ENCODE data around the gene HS3ST5.

The HS3ST5 gene

DNA sequence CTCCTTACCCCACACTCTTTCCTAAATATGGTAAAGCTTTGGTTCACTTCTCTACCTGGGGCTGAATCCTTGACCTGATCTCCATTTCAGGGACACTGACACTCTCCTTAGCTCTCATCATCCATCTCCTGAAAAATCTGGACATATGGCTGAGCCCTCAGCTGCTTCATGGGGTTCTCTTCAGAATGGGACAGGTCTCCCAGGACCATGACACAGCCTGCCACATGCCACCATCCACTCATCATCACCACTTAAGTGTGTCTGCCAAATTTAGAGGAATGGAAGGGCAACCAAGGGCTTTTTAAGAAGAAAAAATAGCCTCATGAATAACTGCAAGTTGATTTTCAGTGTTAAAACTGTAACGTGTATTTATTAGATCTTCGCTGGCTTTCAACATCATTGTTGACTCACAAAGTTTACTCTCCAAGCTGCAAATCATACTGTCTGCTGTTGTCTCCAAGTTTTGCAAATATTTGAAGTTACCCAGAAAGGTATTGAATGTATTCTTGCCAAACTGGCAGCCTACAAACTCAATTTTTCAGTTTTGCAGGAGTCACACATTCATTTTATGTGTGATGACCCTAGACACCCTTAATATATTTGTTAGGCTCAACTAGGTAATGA, 41.1 kb downstream of the HS3ST5 start:
- ChIA-PET POLR2A (no interaction called here), CTCF (interaction anchor here (1.6 to 6.6 kb wide), 3 partner anchors 10 to 307 kb away, joined by 4 to 134 read pairs (median 4); no protein-coding TSS in a partner anchor)
- H3K4me3 ChIP-seq (ENCODE audit: low read depth, low read length): no peak overlapping the region
- TF ChIP-seq, protein P1, sequence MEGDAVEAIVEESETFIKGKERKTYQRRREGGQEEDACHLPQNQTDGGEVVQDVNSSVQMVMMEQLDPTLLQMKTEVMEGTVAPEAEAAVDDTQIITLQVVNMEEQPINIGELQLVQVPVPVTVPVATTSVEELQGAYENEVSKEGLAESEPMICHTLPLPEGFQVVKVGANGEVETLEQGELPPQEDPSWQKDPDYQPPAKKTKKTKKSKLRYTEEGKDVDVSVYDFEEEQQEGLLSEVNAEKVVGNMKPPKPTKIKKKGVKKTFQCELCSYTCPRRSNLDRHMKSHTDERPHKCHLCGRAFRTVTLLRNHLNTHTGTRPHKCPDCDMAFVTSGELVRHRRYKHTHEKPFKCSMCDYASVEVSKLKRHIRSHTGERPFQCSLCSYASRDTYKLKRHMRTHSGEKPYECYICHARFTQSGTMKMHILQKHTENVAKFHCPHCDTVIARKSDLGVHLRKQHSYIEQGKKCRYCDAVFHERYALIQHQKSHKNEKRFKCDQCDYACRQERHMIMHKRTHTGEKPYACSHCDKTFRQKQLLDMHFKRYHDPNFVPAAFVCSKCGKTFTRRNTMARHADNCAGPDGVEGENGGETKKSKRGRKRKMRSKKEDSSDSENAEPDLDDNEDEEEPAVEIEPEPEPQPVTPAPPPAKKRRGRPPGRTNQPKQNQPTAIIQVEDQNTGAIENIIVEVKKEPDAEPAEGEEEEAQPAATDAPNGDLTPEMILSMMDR (IDR thresholded peaks at IDR 0.05; ENCODE audit: insufficient read depth, low read length, missing control alignments): no peak
- DNase-seq (ENCODE audit: low read depth, low spot score): no peak

DNA sequence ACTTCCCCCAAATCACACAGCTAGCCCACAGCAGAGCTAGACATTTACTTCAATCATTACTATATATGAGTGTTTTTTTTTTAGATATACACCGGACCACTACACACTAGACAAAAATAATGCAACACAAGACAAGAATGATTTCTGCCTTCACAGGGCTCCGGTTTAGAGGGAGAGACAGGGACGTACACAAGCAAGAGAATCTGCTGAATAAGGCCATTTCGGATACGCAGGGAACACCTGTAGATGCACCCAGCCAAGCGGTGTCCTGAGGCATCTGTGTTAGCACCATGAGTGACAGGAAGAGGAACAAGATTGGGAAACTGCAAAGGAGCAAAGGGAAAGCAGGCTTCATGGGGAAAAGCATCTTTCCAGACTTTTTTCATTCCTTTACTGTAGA, 45.7 kb downstream of the HS3ST5 start:
- ChIA-PET CTCF (no interaction called here), POLR2A (no interaction called here)
- H3K4me3 ChIP-seq (ENCODE audit: low read depth, low read length): no peak overlapping the region
- TF ChIP-seq, protein P1 (IDR thresholded peaks at IDR 0.05; ENCODE audit: insufficient read depth, low read length, missing control alignments): no peak
- no peak for DNase-seq (ENCODE audit: low read depth, low spot score)

DNA sequence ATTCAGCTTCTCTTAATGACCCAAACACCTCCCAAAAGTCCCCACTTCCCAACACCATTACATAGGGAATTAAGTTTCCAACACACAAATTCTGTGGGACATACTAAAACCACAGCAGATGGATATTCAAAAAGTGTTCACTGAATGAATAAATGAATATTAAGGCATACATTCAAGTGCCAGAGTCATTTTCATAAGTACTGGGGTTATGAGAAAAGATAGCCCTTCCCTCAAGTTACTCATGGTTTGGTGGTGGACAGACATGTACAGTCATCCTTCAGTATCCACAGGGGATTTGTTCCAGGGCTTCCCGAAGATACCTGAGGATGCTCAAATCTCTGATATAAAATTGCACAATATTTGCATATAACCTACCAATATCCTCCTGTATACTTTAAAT, 50.4 kb downstream of the HS3ST5 start:
- H3K4me3 ChIP-seq (ENCODE audit: low read depth, low read length): no peak overlapping the region
- ChIA-PET CTCF (interaction anchor here (1.4 to 1.8 kb wide), 3 partner anchors 10 to 298 kb away, joined by 3 to 7 read pairs (median 4); no protein-coding TSS in a partner anchor), POLR2A (no interaction called here)
- no peak for DNase-seq (ENCODE audit: low read depth, low spot score)
- TF ChIP-seq, protein P1 (IDR thresholded peaks at IDR 0.05; ENCODE audit: insufficient read depth, low read length, missing control alignments): no peak

DNA sequence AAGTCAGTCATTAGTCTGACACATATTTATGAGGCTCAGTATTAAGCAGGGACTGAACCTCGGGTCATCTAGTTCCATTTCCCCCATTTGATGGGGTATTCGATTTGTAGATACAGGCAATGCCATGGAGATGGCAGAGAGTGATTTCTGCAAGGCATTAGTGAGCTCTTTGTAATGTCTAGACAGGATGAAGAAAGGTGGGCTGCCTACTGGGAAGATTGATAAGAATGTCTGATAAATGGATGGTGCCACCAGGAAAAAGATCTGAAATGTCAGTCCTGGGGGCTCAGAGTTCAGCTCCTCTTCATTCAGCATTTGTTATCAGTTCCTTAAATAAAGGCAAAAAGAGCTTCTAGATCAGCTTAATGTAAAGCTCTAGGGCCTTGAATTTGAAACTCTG, 51.4 kb downstream of the HS3ST5 start:
- no peak for DNase-seq (ENCODE audit: low read depth, low spot score)
- H3K4me3 ChIP-seq (ENCODE audit: low read depth, low read length): no peak overlapping the region
- CTCF ChIA-PET: interaction anchor here (1.4 to 1.8 kb wide), 3 partner anchors 11 to 297 kb away, joined by 3 to 7 read pairs (median 4); no protein-coding TSS in a partner anchor
- TF ChIP-seq, protein P1 (IDR thresholded peaks at IDR 0.05; ENCODE audit: insufficient read depth, low read length, missing control alignments): no peak
- POLR2A ChIA-PET: no interaction called here

DNA sequence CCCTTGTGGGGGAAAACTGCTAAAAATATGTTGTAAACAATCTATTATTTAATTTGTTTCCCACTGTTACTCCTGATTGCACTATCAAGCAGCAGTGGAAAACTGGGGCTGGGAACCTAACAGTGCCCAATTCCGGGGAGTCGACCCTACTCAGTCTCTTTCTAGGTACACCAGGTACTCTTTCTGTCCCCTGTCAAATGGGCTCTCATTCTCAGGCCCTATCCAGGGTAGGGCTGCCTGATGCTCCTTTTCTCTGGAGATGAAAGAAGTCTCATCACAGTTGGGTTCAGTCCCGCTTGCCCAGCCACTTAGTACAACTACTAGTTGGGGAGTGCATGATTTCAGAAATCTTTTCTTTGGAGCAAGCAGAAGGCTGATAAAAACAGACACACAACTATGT, 52.0 kb downstream of the HS3ST5 start:
- TF ChIP-seq, protein P1 (IDR thresholded peaks at IDR 0.05; ENCODE audit: insufficient read depth, low read length, missing control alignments): no peak
- no peak overlapping the region for H3K4me3 ChIP-seq (ENCODE audit: low read depth, low read length)
- ChIA-PET POLR2A (no interaction called here), CTCF (interaction anchor here (1.4 kb wide), 1 partner anchor 297 kb away, joined by 3 read pairs; no protein-coding TSS in a partner anchor)
- no peak for DNase-seq (ENCODE audit: low read depth, low spot score)

DNA sequence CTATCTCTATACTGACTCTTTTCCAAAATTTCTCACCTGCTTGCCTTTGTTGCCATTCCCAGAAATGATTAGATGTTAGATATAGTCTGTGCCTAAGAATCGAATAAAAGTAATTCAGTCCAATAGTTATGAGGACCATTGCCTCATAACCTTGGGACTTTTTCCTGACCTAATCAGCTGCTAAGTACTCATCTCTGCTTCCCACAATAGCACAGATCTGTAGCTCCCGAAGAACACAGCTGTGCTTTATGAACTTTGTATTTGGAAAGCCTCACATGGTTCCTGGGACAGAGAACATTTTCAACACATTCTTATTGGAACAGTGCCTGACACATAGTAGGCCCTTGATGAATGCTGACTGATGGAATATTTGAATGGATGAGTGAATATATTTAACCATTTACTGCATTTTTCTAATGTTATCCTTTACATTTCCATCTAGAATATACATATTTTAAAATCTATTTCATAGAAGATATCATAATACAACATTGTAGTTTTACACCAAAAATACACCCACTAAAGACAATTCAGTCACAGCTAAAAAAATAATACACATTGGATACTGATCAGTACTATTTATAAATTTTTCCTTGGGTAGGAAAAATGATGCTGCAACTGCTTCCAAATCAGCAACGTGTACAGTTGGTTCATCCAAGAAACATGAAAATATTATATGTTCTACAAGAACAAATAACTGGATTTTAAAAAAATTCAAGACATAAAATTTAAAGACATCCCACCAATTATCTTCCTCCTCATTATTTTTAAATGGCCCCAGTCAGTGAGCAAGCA, 53.9 kb downstream of the HS3ST5 start:
- ChIA-PET POLR2A (interaction anchor here (0.7 kb wide), 1 partner anchor 64 kb away, joined by 3 read pairs; no protein-coding TSS in a partner anchor), CTCF (interaction anchor here (2.7 kb wide), 1 partner anchor 15 kb away, joined by 11 read pairs; no protein-coding TSS in a partner anchor)

More for the DNA sequence above, 53.9 kb downstream of the HS3ST5 start:
- DNase-seq (ENCODE audit: low read depth, low spot score): no peak
- H3K4me3 ChIP-seq (ENCODE audit: low read depth, low read length): no peak overlapping the region
- TF ChIP-seq, protein P1 (IDR thresholded peaks at IDR 0.05; ENCODE audit: insufficient read depth, low read length, missing control alignments): no peak

Data from AG04449 (cell line).